ENCODE measurements around the gene BACH2.

The BACH2 gene

DNA sequence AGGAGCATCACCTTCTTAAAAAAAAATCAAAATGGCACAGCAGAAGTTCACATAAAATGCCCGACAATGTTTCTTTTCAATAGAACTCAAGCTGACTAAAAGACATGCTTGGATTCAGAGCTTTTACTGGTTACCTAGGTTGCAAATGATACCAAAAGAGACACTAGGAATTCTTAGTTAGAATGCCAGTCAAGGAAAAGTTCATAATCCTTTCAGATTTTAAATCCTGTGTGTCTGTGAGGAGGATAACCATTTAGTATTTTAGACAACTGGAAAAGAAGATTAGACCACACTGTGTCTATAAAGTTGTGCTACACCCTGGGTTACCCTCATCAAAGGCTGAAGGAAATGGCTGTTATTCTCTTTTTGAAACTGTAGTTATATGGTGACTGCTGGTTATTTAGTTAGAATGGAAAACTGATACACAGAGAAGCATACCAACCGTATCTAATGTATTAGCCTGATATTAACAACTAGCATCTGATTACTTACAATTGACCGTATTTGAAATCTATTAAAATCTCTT lies 262.8 kb downstream of the BACH2 start:
- TF ChIP-seq TAF1 (IDR thresholded peaks at IDR 0.05; ENCODE audit: borderline replicate concordance, insufficient read depth, low read length) = no peak
- TF ChIP-seq, protein P1, sequence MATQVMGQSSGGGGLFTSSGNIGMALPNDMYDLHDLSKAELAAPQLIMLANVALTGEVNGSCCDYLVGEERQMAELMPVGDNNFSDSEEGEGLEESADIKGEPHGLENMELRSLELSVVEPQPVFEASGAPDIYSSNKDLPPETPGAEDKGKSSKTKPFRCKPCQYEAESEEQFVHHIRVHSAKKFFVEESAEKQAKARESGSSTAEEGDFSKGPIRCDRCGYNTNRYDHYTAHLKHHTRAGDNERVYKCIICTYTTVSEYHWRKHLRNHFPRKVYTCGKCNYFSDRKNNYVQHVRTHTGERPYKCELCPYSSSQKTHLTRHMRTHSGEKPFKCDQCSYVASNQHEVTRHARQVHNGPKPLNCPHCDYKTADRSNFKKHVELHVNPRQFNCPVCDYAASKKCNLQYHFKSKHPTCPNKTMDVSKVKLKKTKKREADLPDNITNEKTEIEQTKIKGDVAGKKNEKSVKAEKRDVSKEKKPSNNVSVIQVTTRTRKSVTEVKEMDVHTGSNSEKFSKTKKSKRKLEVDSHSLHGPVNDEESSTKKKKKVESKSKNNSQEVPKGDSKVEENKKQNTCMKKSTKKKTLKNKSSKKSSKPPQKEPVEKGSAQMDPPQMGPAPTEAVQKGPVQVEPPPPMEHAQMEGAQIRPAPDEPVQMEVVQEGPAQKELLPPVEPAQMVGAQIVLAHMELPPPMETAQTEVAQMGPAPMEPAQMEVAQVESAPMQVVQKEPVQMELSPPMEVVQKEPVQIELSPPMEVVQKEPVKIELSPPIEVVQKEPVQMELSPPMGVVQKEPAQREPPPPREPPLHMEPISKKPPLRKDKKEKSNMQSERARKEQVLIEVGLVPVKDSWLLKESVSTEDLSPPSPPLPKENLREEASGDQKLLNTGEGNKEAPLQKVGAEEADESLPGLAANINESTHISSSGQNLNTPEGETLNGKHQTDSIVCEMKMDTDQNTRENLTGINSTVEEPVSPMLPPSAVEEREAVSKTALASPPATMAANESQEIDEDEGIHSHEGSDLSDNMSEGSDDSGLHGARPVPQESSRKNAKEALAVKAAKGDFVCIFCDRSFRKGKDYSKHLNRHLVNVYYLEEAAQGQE (IDR thresholded peaks at IDR 0.05; ENCODE audit: insufficient read depth in 1 of 2, low read depth in 2 of 2, low read length in 2 of 2) = no peak
- no peak for TF ChIP-seq FOXP2 (optimal IDR thresholded peaks at IDR 0.05; ENCODE audit: borderline replicate concordance, extremely low read depth, extremely low read length, insufficient read depth)
- no peak for TF ChIP-seq POLR2AphosphoS5 (IDR thresholded peaks at IDR 0.05; ENCODE audit: low read depth, low read length)
- no peak for TF ChIP-seq SIN3A (IDR thresholded peaks at IDR 0.05; ENCODE audit: borderline replicate concordance, insufficient read depth, low read length)

- TF ChIP-seq TAF1 (IDR thresholded peaks at IDR 0.05; ENCODE audit: borderline replicate concordance, insufficient read depth, low read length) (no peak), POLR2AphosphoS5 (IDR thresholded peaks at IDR 0.05; ENCODE audit: low read depth, low read length) (no peak), SIN3A (IDR thresholded peaks at IDR 0.05; ENCODE audit: borderline replicate concordance, insufficient read depth, low read length) (no peak), FOXP2 (optimal IDR thresholded peaks at IDR 0.05; ENCODE audit: borderline replicate concordance, extremely low read depth, extremely low read length, insufficient read depth) (no peak)
- TF ChIP-seq, protein P1 (IDR thresholded peaks at IDR 0.05; ENCODE audit: insufficient read depth in 1 of 2, low read depth in 2 of 2, low read length in 2 of 2) = no peak
Observed at GRCh38 chr6:90028995-90029635, 267.5 kb downstream of the BACH2 start.

- TF ChIP-seq POLR2AphosphoS5 (IDR thresholded peaks at IDR 0.05; ENCODE audit: low read depth, low read length) (no peak), SIN3A (IDR thresholded peaks at IDR 0.05; ENCODE audit: borderline replicate concordance, insufficient read depth, low read length) (no peak)
- TF ChIP-seq, protein P1 (IDR thresholded peaks at IDR 0.05; ENCODE audit: insufficient read depth in 1 of 2, low read depth in 2 of 2, low read length in 2 of 2) = no peak
Observed at GRCh38 chr6:90028066-90028778, 268.4 kb downstream of the BACH2 start.

- no peak for TF ChIP-seq TAF1 (IDR thresholded peaks at IDR 0.05; ENCODE audit: borderline replicate concordance, insufficient read depth, low read length)
- TF ChIP-seq FOXP2 (optimal IDR thresholded peaks at IDR 0.05; ENCODE audit: borderline replicate concordance, extremely low read depth, extremely low read length, insufficient read depth) = no peak
- no peak for TF ChIP-seq SIN3A (IDR thresholded peaks at IDR 0.05; ENCODE audit: borderline replicate concordance, insufficient read depth, low read length)
- TF ChIP-seq POLR2AphosphoS5 (IDR thresholded peaks at IDR 0.05; ENCODE audit: low read depth, low read length) = no peak
- TF ChIP-seq, protein P1 (IDR thresholded peaks at IDR 0.05; ENCODE audit: insufficient read depth in 1 of 2, low read depth in 2 of 2, low read length in 2 of 2) = no peak
Observed at GRCh38 chr6:90026216-90026615, 270.4 kb downstream of the BACH2 start.

Measured in PFSK-1 (cell line).